Measurements from ENCODE around the gene PLD3. TPM values are rescaled to one million over a fixed set of nuclear protein-coding genes. Genes with fewer than 3 reads are reported as not detected.
A peak's percentile ranks its signal among the peaks of the same experiment; 100 is the strongest.

PLD3 gene
- total and polyA plus RNA-seq, 3 donors from 2014 or later, result 219 to 533 (median 277) TPM

DNA sequence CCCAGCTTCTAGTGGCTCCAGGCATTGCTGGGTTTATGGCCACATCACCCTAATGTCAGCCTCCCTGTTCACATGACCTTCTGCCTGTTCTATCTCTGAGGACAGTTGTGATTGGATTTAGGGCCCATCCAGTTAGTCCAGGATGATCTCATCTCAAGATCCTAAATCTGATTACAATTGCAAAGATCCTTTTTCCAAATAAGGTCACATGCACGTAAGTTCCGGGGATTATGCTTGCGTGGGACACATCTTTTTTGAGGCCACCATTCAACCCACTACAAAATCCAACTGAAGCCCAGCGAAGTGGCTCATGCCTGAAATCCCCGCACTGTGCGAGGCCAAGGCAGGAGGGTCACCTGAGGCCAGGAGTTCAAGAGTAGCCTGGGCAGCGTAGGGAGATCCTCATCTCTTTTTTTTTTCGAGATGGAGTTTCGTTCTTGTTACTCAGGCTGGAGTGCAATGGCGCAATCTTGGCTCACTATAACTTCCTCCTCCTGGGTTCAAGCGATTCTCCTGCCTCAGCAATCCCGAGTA, 12.3 kb downstream of the PLD3 start:
- no peak overlapping the region for H3K27ac ChIP-seq
- no peak for DNase-seq

DNA sequence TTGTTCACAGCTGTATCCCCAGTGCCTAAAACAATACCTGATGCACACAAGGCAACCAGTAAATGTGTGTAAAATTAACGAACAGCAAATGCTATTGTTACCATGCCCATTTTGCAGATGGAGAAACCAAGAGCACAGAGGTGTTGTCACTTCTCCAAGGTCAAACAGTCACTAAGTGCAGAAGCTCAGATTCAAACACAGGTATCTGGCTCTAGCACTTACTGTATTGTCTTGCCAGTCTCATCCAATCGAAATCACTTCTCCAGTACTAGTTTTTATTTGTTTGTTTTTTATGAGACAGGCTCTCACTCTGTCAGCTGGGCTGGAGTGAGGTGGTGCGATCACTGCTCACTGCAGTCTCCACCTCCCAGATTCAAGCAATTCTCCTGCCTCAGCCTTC, 13.7 kb downstream of the PLD3 start:
- intact Hi-C loops (cut with DNase I; ENCODE audit: low total_unique reads), result no loop called here
- Histone ChIP-seq H3K27ac (no peak overlapping the region), H3K9me3 (no peaks in the 10 kb centered on the region), H3K27me3 (no peaks in the 10 kb centered on the region), H3K4me3 (no peak overlapping the region), H3K4me1 (peaks cover 3% of the 10 kb centered on the region), H3K36me3 (ENCODE audit: low read depth, missing control alignments) (no peaks in the 10 kb centered on the region)
- TF ChIP-seq, protein P1, sequence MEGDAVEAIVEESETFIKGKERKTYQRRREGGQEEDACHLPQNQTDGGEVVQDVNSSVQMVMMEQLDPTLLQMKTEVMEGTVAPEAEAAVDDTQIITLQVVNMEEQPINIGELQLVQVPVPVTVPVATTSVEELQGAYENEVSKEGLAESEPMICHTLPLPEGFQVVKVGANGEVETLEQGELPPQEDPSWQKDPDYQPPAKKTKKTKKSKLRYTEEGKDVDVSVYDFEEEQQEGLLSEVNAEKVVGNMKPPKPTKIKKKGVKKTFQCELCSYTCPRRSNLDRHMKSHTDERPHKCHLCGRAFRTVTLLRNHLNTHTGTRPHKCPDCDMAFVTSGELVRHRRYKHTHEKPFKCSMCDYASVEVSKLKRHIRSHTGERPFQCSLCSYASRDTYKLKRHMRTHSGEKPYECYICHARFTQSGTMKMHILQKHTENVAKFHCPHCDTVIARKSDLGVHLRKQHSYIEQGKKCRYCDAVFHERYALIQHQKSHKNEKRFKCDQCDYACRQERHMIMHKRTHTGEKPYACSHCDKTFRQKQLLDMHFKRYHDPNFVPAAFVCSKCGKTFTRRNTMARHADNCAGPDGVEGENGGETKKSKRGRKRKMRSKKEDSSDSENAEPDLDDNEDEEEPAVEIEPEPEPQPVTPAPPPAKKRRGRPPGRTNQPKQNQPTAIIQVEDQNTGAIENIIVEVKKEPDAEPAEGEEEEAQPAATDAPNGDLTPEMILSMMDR (IDR thresholded peaks at IDR 0.05), result no peak
- no peak for TF ChIP-seq POLR2A (IDR thresholded peaks at IDR 0.05)
- DNase-seq, result no peak
- WGBS, 2 donors, result 82 to 91% methylated on average over 3 of the region's 3 CpGs

More for the DNA sequence above, 12.3 kb downstream of the PLD3 start:
- Histone ChIP-seq H3K27me3 (no peaks in the 10 kb centered on the region), H3K4me1 (peaks cover under 1% of the 10 kb centered on the region), H3K9me3 (no peaks in the 10 kb centered on the region), H3K4me3 (no peak overlapping the region), H3K36me3 (ENCODE audit: low read depth, missing control alignments) (no peaks in the 10 kb centered on the region)
- intact Hi-C loops (cut with DNase I; ENCODE audit: low total_unique reads), result no loop called here
- TF ChIP-seq, protein P1 (IDR thresholded peaks at IDR 0.05), result no peak
- no peak for TF ChIP-seq POLR2A (IDR thresholded peaks at IDR 0.05)
- 88 to 91% methylated on average over 12 of the region's 12 CpGs for WGBS, 2 donors

DNA sequence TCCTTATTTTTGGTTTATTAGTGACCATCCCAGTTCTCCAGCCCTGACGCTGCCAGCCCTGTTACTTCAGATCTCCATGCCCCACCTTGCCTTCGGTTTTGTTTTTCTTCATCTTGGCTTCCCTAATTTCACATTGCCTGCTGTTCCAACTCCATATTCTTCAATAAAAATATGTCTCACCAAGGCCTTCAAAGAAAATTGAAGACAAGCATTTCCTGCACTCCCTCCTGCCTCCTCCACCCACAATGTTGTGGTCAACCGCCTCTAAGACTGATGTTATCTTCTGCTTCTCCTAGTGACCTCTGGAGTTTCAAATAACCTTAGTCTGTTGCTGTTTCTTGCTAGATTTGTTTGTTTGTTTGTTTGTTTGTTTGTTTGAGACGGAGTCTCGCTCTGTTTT, 14.6 kb downstream of the PLD3 start:
- TF ChIP-seq POLR2A (IDR thresholded peaks at IDR 0.05), result no peak
- TF ChIP-seq, protein P1 (IDR thresholded peaks at IDR 0.05), result no peak
- peaks cover 3% of the 10 kb centered on the region for H3K4me1 ChIP-seq
- DNase-seq, result no peak
- 82% methylated on average over 5 of the region's 5 CpGs for WGBS, 2 donors
- intact Hi-C loops (cut with DNase I; ENCODE audit: low total_unique reads), result no loop called here
- no peaks in the 10 kb centered on the region for H3K27me3 ChIP-seq
- no peak overlapping the region for H3K4me3 ChIP-seq
- no peaks in the 10 kb centered on the region for H3K9me3 ChIP-seq
- no peak overlapping the region for H3K27ac ChIP-seq
- no peaks in the 10 kb centered on the region for H3K36me3 ChIP-seq (ENCODE audit: low read depth, missing control alignments)

DNA sequence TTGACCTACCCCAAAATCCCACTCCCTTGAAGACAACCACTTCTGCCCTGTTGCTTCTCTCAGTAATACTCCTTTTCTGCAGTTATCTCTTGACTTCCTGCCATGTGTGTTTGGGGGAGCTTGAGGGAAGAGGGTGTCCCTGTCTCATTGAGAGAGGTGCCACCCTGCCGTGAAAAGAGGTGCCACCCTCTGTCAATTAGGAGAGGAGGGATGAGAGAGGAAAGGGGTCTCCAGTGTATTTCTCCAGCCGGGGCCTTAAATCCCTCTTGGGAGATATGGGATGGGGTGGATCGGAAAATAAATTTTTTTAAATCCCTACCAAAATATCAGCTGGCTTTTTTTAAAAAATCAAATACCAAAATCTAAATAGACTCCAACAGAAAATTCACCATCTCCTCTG, 16.5 kb downstream of the PLD3 start:
- TF ChIP-seq POLR2A (IDR thresholded peaks at IDR 0.05), result no peak
- TF ChIP-seq, protein P1 (IDR thresholded peaks at IDR 0.05), result no peak
- H3K4me3 ChIP-seq, result peak overlapping the region in 1 of 2 donors; percentile 46
- H3K27ac ChIP-seq, result no peak overlapping the region
- H3K27me3 ChIP-seq, result no peaks in the 10 kb centered on the region
- H3K36me3 ChIP-seq (ENCODE audit: low read depth, missing control alignments), result no peaks in the 10 kb centered on the region
- intact Hi-C loops (cut with DNase I; ENCODE audit: low total_unique reads), result no loop called here
- no peak for DNase-seq
- no peaks in the 10 kb centered on the region for H3K9me3 ChIP-seq
- H3K4me1 ChIP-seq, result peaks cover 3% of the 10 kb centered on the region
- 35 to 43% methylated on average over 3 of the region's 3 CpGs for WGBS, 2 donors
